HepG2 (cell line): ENCODE results near the gene CFAP45. TPM values are rescaled to one million over a fixed set of nuclear protein-coding genes. Genes with fewer than 3 reads are reported as not detected.

ENCODE experiments used
- EEA1 ChIP-seq: sonication (generic); formaldehyde crosslinking; IDR thresholded peaks from 2 replicates; pipeline ENCODE4 v1.5.1; 2020; ENCODE audit warnings: mild to moderate bottlenecking, missing genetic modification reagents, borderline replicate concordance
- KDM5B ChIP-seq: sonication (generic); formaldehyde crosslinking; IDR thresholded peaks from 2 replicates; pipeline ENCODE4 v1.4.0; 2020; ENCODE audit warnings: missing genetic modification reagents, mild to moderate bottlenecking, borderline replicate concordance
- MIXL1 ChIP-seq: IDR thresholded peaks from 2 replicates; pipeline ENCODE4 v1.6.1; 2016
- MZF1 ChIP-seq: sonication (generic); formaldehyde crosslinking; IDR thresholded peaks from 2 replicates; pipeline ENCODE4 v1.8.1; 2023; ENCODE audit warnings: mild to moderate bottlenecking, missing genetic modification reagents, borderline replicate concordance
- NFIB ChIP-seq: sonication (generic); formaldehyde crosslinking; IDR thresholded peaks from 2 replicates; pipeline ENCODE4 v1.9.0; 2021; ENCODE audit warnings: missing genetic modification reagents, mild to moderate bottlenecking, borderline replicate concordance
- PAWR ChIP-seq: sonication (generic); formaldehyde crosslinking; IDR thresholded peaks from 2 replicates; pipeline ENCODE4 v1.4.0; 2020; ENCODE audit warnings: missing genetic modification reagents, mild to moderate bottlenecking, borderline replicate concordance
- RBM39 ChIP-seq: fragments of 200-400 bp; formaldehyde crosslinking; IDR thresholded peaks from one replicate; pipeline ENCODE4 v1.6.1; 2018; ENCODE audit warnings: antibody characterized with exemption, mild to moderate bottlenecking, low read depth, low read length; ENCODE audit not compliant: poor library complexity, severe bottlenecking
- RCOR2 ChIP-seq: IDR thresholded peaks from 2 replicates; pipeline ENCODE4 v1.6.1; 2016; ENCODE audit warnings: missing biosample characterization, missing genetic modification reagents
- SPEN ChIP-seq: sonication (generic); formaldehyde crosslinking; IDR thresholded peaks from 2 replicates; pipeline ENCODE4 v1.5.1; 2020; ENCODE audit warnings: low read depth, mild to moderate bottlenecking, missing genetic modification reagents
- SRSF4 ChIP-seq: fragments of 200-400 bp; formaldehyde crosslinking; IDR thresholded peaks from one replicate; pipeline ENCODE4 v1.6.1; 2018; ENCODE audit warnings: mild to moderate bottlenecking, low read depth, low read length, moderate library complexity; ENCODE audit not compliant: poor library complexity, severe bottlenecking
- TAF15 ChIP-seq: fragments of 200-400 bp; formaldehyde crosslinking; IDR thresholded peaks from one replicate; pipeline ENCODE4 v1.6.1; 2018; ENCODE audit warnings: mild to moderate bottlenecking, low read depth, low read length; ENCODE audit not compliant: poor library complexity, severe bottlenecking
- TSC22D2 ChIP-seq: sonication (generic); formaldehyde crosslinking; IDR thresholded peaks from 2 replicates; pipeline ENCODE4 v1.5.1; 2020; ENCODE audit warnings: missing genetic modification reagents, mild to moderate bottlenecking, borderline replicate concordance
- YY1 ChIP-seq: IDR thresholded peaks from 2 replicates; pipeline ENCODE4 v1.6.1; 2011; ENCODE audit warnings: low read length, low read depth, moderate library complexity, mild to moderate bottlenecking; ENCODE audit not compliant: insufficient read depth, insufficient replicate concordance
- ZBTB3 ChIP-seq: sonication (generic); formaldehyde crosslinking; IDR thresholded peaks from 2 replicates; pipeline ENCODE4 v1.4.0; 2020; ENCODE audit warnings: low read depth, mild to moderate bottlenecking, moderate library complexity, missing genetic modification reagents, borderline replicate concordance
- ZBTB7A ChIP-seq: sonication (generic); formaldehyde crosslinking; IDR thresholded peaks from 2 replicates; pipeline ENCODE4 v1.8.0; 2022; ENCODE audit warnings: mild to moderate bottlenecking, missing genetic modification reagents
- ZFP37 ChIP-seq: sonication (generic); formaldehyde crosslinking; IDR thresholded peaks from 2 replicates; pipeline ENCODE4 v1.4.0; 2020; ENCODE audit warnings: missing genetic modification reagents, borderline replicate concordance
- polyA plus RNA-seq, 8 experiments: library from polyadenylated mRNA; depleted of rRNA in 3 of 8; stranded (reverse) in 7 of 8; unstranded in 1 of 8; fragments of >200 nt; fragmentation: Illumina TruSeq in 4 of 8; extraction: Trizol in 4 of 8; gene quantifications; 2 replicates each; pipeline versions ENCODE4 v1.2.1 to v1.2.3, GENCODE V29; 2011 to 2016; ENCODE audit warnings: low read depth in 4 of 8, missing spikeins in 1 of 8, mixed read lengths in 1 of 8; ENCODE audit not compliant: insufficient read depth in 1 of 8
- total RNA-seq, 5 experiments: library from RNA; depleted of rRNA; stranded (reverse); fragments of >200 nt; fragmentation: Illumina TruSeq; extraction: Trizol; gene quantifications; 2 replicates each; pipeline ENCODE4 v1.2.3, GENCODE V29; 2016; ENCODE audit warnings: low read depth in 1 of 5
- TF ChIP-seq, protein P1 (sequence below): fragments of 450-650 bp; IDR thresholded peaks from 2 replicates; pipeline ENCODE4 v1.6.1; 2017
- TF ChIP-seq, protein P2 (sequence below): IDR thresholded peaks from 2 replicates; pipeline ENCODE4 v1.6.1; 2016
- TF ChIP-seq, protein P3 (sequence below): IDR thresholded peaks from 2 replicates; pipeline ENCODE4 v1.6.1; 2018; ENCODE audit warnings: missing genetic modification reagents, mild to moderate bottlenecking, missing compliant biosample characterization
- TF ChIP-seq, protein P4 (sequence below): sonication (generic); formaldehyde crosslinking; IDR thresholded peaks from 2 replicates; pipeline ENCODE4 v1.4.0; 2020; ENCODE audit warnings: mild to moderate bottlenecking, missing genetic modification reagents
- TF ChIP-seq, protein P5 (sequence below): sonication (generic); formaldehyde crosslinking; IDR thresholded peaks from 2 replicates; pipeline ENCODE4 v1.4.0; 2020; ENCODE audit warnings: mild to moderate bottlenecking, missing genetic modification reagents
- TF ChIP-seq, protein P6 (sequence below): IDR thresholded peaks from 2 replicates; pipeline ENCODE4 v1.6.1; 2016; ENCODE audit warnings: missing compliant biosample characterization, missing genetic modification reagents, borderline replicate concordance

The CFAP45 gene
- total and polyA plus RNA-seq, 2 of the 13 experiments (the other 11 are each of a cell fraction or from before 2014, with no cell fraction given) = not detected

DNA sequence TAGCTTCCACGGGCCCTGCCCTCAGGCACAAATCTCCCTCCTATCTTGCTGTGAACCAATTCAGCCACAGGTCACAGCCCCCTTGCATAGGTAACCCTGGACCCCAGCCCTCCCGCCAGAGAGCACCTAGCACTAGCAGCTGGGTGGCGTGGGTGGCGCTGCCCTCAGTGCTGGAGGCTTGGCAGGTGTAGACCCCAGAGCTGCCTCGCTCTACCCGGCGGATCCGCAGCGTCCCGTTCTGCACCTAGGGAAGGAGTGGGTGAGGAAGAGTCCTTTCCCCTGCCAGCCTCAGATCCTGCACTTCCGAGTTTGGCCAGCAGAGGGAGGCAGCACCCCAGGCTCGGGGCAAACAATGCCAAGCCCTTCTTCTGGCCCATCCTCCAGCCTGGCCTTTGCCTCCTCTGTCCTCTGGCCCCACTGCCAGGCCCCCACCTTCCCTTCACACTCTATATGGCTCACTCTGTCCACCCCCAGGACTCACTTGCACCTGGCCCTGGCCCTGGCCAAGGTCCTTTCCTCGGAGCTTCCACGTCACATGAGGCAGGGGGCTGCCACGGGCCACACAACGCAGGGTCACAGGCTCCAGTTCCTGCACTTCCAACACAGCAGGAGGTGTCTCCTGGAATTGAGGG is 36.4 kb upstream of the CFAP45 start (continued):
- TF ChIP-seq SRSF4 = peak; percentile 100
- no peak for TF ChIP-seq MIXL1 (CRISPR knock-in tag)
- TF ChIP-seq ZBTB3 (CRISPR knock-in tag) = no peak
- no peak for TF ChIP-seq ZBTB7A
- no peak for TF ChIP-seq PAWR (CRISPR knock-in tag)
- TF ChIP-seq, protein P1, sequence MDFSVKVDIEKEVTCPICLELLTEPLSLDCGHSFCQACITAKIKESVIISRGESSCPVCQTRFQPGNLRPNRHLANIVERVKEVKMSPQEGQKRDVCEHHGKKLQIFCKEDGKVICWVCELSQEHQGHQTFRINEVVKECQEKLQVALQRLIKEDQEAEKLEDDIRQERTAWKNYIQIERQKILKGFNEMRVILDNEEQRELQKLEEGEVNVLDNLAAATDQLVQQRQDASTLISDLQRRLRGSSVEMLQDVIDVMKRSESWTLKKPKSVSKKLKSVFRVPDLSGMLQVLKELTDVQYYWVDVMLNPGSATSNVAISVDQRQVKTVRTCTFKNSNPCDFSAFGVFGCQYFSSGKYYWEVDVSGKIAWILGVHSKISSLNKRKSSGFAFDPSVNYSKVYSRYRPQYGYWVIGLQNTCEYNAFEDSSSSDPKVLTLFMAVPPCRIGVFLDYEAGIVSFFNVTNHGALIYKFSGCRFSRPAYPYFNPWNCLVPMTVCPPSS = no peak
- no peak for TF ChIP-seq NFIB (CRISPR knock-in tag)
- TF ChIP-seq TSC22D2 = no peak
- peak; percentile 24; the same call in 1 of the 2 replicates for TF ChIP-seq SPEN (CRISPR knock-in tag)
- 0 out of 2 replicates have a peak, but pooled peaks have one; percentile 54 for TF ChIP-seq EEA1 (CRISPR knock-in tag)
- TF ChIP-seq, protein P2, sequence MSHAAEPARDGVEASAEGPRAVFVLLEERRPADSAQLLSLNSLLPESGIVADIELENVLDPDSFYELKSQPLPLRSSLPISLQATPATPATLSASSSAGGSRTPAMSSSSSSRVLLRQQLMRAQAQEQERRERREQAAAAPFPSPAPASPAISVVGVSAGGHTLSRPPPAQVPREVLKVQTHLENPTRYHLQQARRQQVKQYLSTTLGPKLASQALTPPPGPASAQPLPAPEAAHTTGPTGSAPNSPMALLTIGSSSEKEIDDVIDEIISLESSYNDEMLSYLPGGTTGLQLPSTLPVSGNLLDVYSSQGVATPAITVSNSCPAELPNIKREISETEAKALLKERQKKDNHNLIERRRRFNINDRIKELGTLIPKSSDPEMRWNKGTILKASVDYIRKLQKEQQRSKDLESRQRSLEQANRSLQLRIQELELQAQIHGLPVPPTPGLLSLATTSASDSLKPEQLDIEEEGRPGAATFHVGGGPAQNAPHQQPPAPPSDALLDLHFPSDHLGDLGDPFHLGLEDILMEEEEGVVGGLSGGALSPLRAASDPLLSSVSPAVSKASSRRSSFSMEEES (CRISPR knock-in tag) = no peak
- TF ChIP-seq, protein P3, sequence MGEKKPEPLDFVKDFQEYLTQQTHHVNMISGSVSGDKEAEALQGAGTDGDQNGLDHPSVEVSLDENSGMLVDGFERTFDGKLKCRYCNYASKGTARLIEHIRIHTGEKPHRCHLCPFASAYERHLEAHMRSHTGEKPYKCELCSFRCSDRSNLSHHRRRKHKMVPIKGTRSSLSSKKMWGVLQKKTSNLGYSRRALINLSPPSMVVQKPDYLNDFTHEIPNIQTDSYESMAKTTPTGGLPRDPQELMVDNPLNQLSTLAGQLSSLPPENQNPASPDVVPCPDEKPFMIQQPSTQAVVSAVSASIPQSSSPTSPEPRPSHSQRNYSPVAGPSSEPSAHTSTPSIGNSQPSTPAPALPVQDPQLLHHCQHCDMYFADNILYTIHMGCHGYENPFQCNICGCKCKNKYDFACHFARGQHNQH (CRISPR knock-in tag) = no peak
- TF ChIP-seq, protein P4, sequence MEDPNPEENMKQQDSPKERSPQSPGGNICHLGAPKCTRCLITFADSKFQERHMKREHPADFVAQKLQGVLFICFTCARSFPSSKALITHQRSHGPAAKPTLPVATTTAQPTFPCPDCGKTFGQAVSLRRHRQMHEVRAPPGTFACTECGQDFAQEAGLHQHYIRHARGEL = no peak
- no peak for TF ChIP-seq KDM5B
- peak; percentile 31 for TF ChIP-seq YY1
- TF ChIP-seq RBM39 = peak; percentile 42
- 0 out of 2 replicates have a peak, but pooled peaks have one; percentile 43 for TF ChIP-seq MZF1 (CRISPR knock-in tag)
- TF ChIP-seq TAF15 = peak; percentile 62
- TF ChIP-seq, protein P5, sequence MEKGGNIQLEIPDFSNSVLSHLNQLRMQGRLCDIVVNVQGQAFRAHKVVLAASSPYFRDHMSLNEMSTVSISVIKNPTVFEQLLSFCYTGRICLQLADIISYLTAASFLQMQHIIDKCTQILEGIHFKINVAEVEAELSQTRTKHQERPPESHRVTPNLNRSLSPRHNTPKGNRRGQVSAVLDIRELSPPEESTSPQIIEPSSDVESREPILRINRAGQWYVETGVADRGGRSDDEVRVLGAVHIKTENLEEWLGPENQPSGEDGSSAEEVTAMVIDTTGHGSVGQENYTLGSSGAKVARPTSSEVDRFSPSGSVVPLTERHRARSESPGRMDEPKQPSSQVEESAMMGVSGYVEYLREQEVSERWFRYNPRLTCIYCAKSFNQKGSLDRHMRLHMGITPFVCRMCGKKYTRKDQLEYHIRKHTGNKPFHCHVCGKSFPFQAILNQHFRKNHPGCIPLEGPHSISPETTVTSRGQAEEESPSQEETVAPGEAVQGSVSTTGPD = no peak
- TF ChIP-seq, protein P6, sequence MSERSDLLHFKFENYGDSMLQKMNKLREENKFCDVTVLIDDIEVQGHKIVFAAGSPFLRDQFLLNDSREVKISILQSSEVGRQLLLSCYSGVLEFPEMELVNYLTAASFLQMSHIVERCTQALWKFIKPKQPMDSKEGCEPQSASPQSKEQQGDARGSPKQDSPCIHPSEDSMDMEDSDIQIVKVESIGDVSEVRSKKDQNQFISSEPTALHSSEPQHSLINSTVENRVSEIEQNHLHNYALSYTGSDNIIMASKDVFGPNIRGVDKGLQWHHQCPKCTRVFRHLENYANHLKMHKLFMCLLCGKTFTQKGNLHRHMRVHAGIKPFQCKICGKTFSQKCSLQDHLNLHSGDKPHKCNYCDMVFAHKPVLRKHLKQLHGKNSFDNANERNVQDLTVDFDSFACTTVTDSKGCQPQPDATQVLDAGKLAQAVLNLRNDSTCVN = no peak
- TF ChIP-seq ZFP37 = no peak
- TF ChIP-seq RCOR2 (CRISPR knock-in tag) = no peak
